ENCODE results near the gene EFHD2. TPM values are rescaled to one million over a fixed set of nuclear protein-coding genes. Genes with fewer than 3 reads are reported as not detected.

EFHD2 gene
- total RNA-seq, 1 donor from 2014 or later = 29.1 TPM

GRCh38 chr1:15477646-15478212 lies 68.0 kb downstream of the EFHD2 start:
- no peak for DNase-seq

Other genes starting within 250 kb of the EFHD2 start
- gene FHAD1, start 162.7 kb upstream of the EFHD2 start, total RNA-seq = 3.8 TPM
- gene CTRC, start 28.6 kb downstream of the EFHD2 start, total RNA-seq = not detected
- not detected for gene CELA2A, start 46.8 kb downstream of the EFHD2 start, total RNA-seq
- 0.41 TPM for gene CELA2B, start 66.2 kb downstream of the EFHD2 start, total RNA-seq
- 16.8 TPM for gene CASP9, start 114.3 kb downstream of the EFHD2 start, total RNA-seq
- gene DNAJC16, start 117.0 kb downstream of the EFHD2 start, total RNA-seq = 18.6 TPM
- 2.2 TPM for gene AGMAT, start 175.2 kb downstream of the EFHD2 start, total RNA-seq
- gene DDI2, start 207.6 kb downstream of the EFHD2 start, total RNA-seq = 49.4 TPM

Data from tongue (tissue), 2 donors.